OCI-LY3 (cell line): ENCODE measurements around the gene PPP3CA.
A peak's percentile ranks its signal among the peaks of the same experiment; 100 is the strongest.

Experiments
- H2AFZ ChIP-seq: fragments of 200-600, 300-600 bp; shearing (Covaris generic); 2 replicates; pipeline ENCODE4 v1.6.0; 2014; ENCODE audit warnings: antibody characterized with exemption, low read depth, low read length
- H3K27ac ChIP-seq: fragments of 200-600, 300-600 bp; sonication (generic); 2 replicates; pipeline ENCODE4 v1.5.1; 2014; ENCODE audit warnings: mild to moderate bottlenecking, low read length, moderate library complexity, mixed read lengths
- H3K27me3 ChIP-seq: fragments of 200-600, 300-600 bp; sonication (generic); 2 replicates; pipeline ENCODE4 v1.6.1; 2014; ENCODE audit warnings: low read depth, low read length, mixed read lengths
- H3K36me3 ChIP-seq: fragments of 200-600, 300-600 bp; sonication (generic); replicated peaks from 2 replicates; pipeline ENCODE3; 2014; ENCODE audit warnings: low read depth, low read length, mixed read lengths
- H3K4me1 ChIP-seq: fragments of 300-600, 200-600 bp; sonication (generic); 2 replicates; pipeline ENCODE4 v1.6.1; 2014; ENCODE audit warnings: low read length, mixed read lengths
- H3K4me2 ChIP-seq: fragments of 200-600, 300-600 bp; sonication (generic); 2 replicates; pipeline ENCODE4 v1.6.1; 2014; ENCODE audit warnings: low read length, mixed read lengths
- H3K4me3 ChIP-seq: fragments of 300-600, 200-600 bp; sonication (generic); 2 replicates; pipeline ENCODE4 v1.5.1; 2014; ENCODE audit warnings: antibody characterized with exemption, mild to moderate bottlenecking, low read length, moderate library complexity
- H3K79me2 ChIP-seq: fragments of 300-600, 200-600 bp; shearing (Covaris generic); 2 replicates; pipeline ENCODE4 v1.6.1; 2014; ENCODE audit warnings: mild to moderate bottlenecking, low read length, mixed read lengths
- H3K9ac ChIP-seq: fragments of 300-600, 200-600 bp; shearing (Covaris generic); 2 replicates; pipeline ENCODE4 v1.6.0; 2014; ENCODE audit warnings: mild to moderate bottlenecking, low read length, moderate library complexity
- H3K9me3 ChIP-seq: fragments of 200-600, 300-600 bp; shearing (Covaris generic); 2 replicates; pipeline ENCODE4 v1.6.1; 2014; ENCODE audit warnings: low read length, mixed read lengths; ENCODE audit not compliant: insufficient read depth
- H4K20me1 ChIP-seq: fragments of 200-600, 300-600 bp; sonication (generic); 2 replicates; pipeline ENCODE4 v1.6.1; 2016; ENCODE audit warnings: low read length, mixed read lengths; ENCODE audit not compliant: insufficient read depth
- EZH2phosphoT487 ChIP-seq: fragments of 200-600 bp; shearing (Covaris generic); IDR thresholded peaks from 2 replicates; pipeline ENCODE4 v1.6.1; 2018; ENCODE audit warnings: antibody characterized with exemption, mixed run types, low read depth
- TF ChIP-seq, protein P1 (sequence below): fragments of 200-600, 300-600 bp; sonication (generic); IDR thresholded peaks from 2 replicates; pipeline ENCODE4 v1.5.1; 2014; ENCODE audit warnings: antibody characterized with exemption, low read length, low read depth

Gene PPP3CA

DNA sequence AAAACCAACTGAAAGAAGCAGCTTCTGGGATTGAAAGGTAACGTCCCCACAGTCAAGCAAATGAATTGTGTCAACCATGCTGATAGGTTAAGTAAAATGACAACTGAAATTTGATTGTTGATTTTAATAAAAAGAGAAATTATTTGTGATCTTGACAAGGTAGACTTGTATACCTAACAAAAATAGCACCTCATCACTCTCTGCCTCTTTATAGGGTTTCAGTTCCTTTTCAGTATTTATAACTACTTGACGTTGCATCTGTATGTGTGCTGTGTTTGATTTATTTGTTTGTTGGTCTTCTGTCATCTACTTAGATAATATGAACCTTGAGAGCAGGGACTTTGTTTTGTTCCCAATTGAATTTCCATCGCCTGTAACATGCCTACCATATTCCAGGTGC is 7.9 kb upstream of the PPP3CA start:
- TF ChIP-seq, protein P1, sequence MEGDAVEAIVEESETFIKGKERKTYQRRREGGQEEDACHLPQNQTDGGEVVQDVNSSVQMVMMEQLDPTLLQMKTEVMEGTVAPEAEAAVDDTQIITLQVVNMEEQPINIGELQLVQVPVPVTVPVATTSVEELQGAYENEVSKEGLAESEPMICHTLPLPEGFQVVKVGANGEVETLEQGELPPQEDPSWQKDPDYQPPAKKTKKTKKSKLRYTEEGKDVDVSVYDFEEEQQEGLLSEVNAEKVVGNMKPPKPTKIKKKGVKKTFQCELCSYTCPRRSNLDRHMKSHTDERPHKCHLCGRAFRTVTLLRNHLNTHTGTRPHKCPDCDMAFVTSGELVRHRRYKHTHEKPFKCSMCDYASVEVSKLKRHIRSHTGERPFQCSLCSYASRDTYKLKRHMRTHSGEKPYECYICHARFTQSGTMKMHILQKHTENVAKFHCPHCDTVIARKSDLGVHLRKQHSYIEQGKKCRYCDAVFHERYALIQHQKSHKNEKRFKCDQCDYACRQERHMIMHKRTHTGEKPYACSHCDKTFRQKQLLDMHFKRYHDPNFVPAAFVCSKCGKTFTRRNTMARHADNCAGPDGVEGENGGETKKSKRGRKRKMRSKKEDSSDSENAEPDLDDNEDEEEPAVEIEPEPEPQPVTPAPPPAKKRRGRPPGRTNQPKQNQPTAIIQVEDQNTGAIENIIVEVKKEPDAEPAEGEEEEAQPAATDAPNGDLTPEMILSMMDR, result no peak
- no peak for TF ChIP-seq EZH2phosphoT487
- Histone ChIP-seq H3K27ac (no peak overlapping the region), H3K4me1 (peaks cover 16% of the 10 kb centered on the region), H3K27me3 (0 out of 2 replicates have a peak, but pooled peaks cover 2% of the 10 kb centered on the region), H3K4me3 (no peak overlapping the region), H3K79me2 (no peaks in the 10 kb centered on the region), H3K9ac (no peak overlapping the region), H3K4me2 (0 out of 2 replicates have a peak overlapping the region, but pooled peaks have one; percentile 2), H3K36me3 (no peaks in the 10 kb centered on the region), H4K20me1 (no peaks in the 10 kb centered on the region), H2AFZ (no peak overlapping the region), H3K9me3 (no peaks in the 10 kb centered on the region)

DNA sequence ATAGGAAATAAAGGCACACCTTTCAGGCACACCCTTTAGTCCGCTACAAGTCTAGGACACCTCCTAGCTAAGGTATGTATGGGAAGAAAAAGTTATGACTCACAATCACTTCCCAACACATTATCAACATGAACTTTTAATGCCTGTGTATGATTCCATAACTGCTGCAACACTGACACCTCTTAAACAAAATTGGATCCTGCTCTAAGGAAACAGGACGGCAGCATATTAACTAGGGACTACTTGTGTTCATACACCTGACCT is 2.4 kb upstream of the PPP3CA start:
- no peak overlapping the region for H3K4me3 ChIP-seq
- peaks cover 18% of the 10 kb centered on the region for H3K79me2 ChIP-seq
- H3K27ac ChIP-seq, result no peak overlapping the region
- peaks cover 18% of the 10 kb centered on the region for H3K4me1 ChIP-seq
- no peaks in the 10 kb centered on the region for H3K36me3 ChIP-seq
- H3K9ac ChIP-seq, result no peak overlapping the region
- H3K27me3 ChIP-seq, result peaks cover 4% of the 10 kb centered on the region; the same call in 1 of the 2 replicates
- no peak for TF ChIP-seq EZH2phosphoT487
- TF ChIP-seq, protein P1, result no peak
- H3K4me2 ChIP-seq, result no peak overlapping the region
- H3K9me3 ChIP-seq, result no peaks in the 10 kb centered on the region
- no peak overlapping the region for H2AFZ ChIP-seq
- H4K20me1 ChIP-seq, result peaks cover 10% of the 10 kb centered on the region

DNA sequence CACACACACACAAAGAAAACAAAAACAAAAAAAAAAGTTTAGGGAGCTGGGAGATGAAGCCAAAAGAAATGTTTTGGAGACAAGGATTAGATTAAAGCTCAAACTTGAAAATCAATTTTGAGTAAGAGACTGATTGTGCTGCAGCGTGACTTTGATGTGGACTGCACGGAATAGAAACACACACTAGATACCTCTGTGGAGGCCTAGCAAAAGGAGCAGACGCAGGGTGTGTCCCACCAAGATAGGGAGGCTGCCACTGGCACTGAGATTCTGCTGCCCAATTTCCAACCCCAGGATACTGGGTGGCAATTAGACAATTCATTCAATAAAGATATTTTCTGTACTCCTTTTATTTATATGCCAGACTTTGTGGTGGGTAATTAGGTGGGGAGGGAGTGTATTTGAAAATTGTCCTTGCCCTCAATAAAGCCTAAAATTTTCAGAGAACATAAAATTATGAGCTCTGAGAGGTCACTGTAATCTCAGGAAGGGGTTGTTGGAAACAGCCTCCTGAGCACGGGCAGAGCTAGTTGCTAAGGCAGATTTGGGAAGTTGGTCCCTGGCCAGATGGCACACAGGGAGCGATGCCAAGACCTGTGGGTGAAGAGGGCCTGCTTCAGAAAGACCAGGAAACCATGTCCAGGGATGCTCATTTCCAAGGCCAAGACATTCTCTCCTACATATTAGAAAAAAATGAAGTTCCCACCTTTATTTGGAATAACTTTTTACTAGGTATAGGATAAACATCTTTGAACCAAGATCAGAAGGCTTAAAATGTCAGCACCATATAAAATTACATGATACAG is 1.9 kb upstream of the PPP3CA start:
- H3K27ac ChIP-seq, result no peak overlapping the region
- H3K27me3 ChIP-seq, result peaks cover 4% of the 10 kb centered on the region; the same call in 1 of the 2 replicates
- no peaks in the 10 kb centered on the region for H3K36me3 ChIP-seq
- H4K20me1 ChIP-seq, result peaks cover 15% of the 10 kb centered on the region
- H3K4me2 ChIP-seq, result peak overlapping the region; percentile 84
- TF ChIP-seq EZH2phosphoT487, result no peak
- TF ChIP-seq, protein P1, result no peak
- H3K9ac ChIP-seq, result peak overlapping the region; percentile 76
- H2AFZ ChIP-seq, result no peak overlapping the region
- H3K4me1 ChIP-seq, result peaks cover 23% of the 10 kb centered on the region
- H3K4me3 ChIP-seq, result peak overlapping the region; percentile 85
- H3K9me3 ChIP-seq, result no peaks in the 10 kb centered on the region
- peaks cover 23% of the 10 kb centered on the region for H3K79me2 ChIP-seq

DNA sequence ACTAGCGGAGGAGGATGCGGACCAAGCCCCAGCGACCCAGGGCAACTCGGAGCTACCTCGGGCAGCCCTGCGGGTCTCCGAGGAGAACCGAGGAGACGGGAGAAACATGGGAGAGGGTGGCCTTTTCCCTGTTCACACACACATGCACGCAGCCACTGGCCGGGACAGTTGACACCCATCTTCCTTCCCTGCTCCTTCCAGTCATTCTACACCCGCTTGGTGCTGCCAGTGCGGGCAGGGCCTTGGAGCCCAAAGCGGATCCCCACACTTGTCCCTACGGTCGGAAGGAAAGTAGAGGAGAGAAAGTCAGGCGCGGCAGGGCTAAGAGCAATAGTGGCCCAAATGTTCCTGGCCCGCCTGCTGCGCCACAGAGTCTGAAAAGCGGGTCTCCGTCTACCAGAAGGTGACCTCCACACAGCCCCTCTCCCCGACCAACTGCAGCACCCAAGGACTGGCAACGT is 1.1 kb upstream of the PPP3CA start:
- peaks cover 18% of the 10 kb centered on the region for H4K20me1 ChIP-seq
- H3K4me3 ChIP-seq, result peak overlapping the region; percentile 85
- H3K4me1 ChIP-seq, result peaks cover 25% of the 10 kb centered on the region
- peak overlapping the region; percentile 84 for H3K4me2 ChIP-seq
- H3K79me2 ChIP-seq, result peaks cover 31% of the 10 kb centered on the region
- TF ChIP-seq, protein P1, result no peak; the same call in 1 of the 2 replicates
- TF ChIP-seq EZH2phosphoT487, result no peak
- no peaks in the 10 kb centered on the region for H3K9me3 ChIP-seq
- peaks cover 4% of the 10 kb centered on the region; the same call in 1 of the 2 replicates for H3K27me3 ChIP-seq
- H3K36me3 ChIP-seq, result no peaks in the 10 kb centered on the region
- peak overlapping the region; percentile 82 for H3K27ac ChIP-seq
- H3K9ac ChIP-seq, result peak overlapping the region; percentile 76
- peak overlapping the region; percentile 66 for H2AFZ ChIP-seq
